ENCODE measurements around the gene KCNH8. TPM values are rescaled to one million over a fixed set of nuclear protein-coding genes. Genes with fewer than 3 reads are reported as not detected.

KCNH8 gene
- polyA plus RNA-seq, 1 donor from 2014 or later, result 28.9 TPM

GRCh38 chr3:19396726-19397125 lies 248.4 kb downstream of the KCNH8 start:
- H4K20me1 ChIP-seq (ENCODE audit: insufficient read depth), result no peaks in the 10 kb centered on the region
- H3K36me3 ChIP-seq (ENCODE audit: insufficient read depth, low read length), result no peaks in the 10 kb centered on the region
- no peaks in the 10 kb centered on the region for H3K79me2 ChIP-seq (replicated peaks; ENCODE audit: insufficient read depth, low read length)
- H3K27ac ChIP-seq (ENCODE audit: low read length), result no peak overlapping the region
- no peak overlapping the region for H3K9ac ChIP-seq (ENCODE audit: low read length)
- H3K27me3 ChIP-seq (ENCODE audit: insufficient read depth, low read depth, low read length), result no peaks in the 10 kb centered on the region
- no peaks in the 10 kb centered on the region for H3K9me3 ChIP-seq (ENCODE audit: low read length)
- H3F3A ChIP-seq (ENCODE audit: insufficient read depth, low read length, poor library complexity, severe bottlenecking), result no peaks in the 10 kb centered on the region
- H2AFZ ChIP-seq (ENCODE audit: low read depth, low read length), result no peak overlapping the region
- no peak overlapping the region for H3K4me3 ChIP-seq (ENCODE audit: low read length)
- TF ChIP-seq REST (IDR thresholded peaks at IDR 0.05; ENCODE audit: borderline replicate concordance), result no peak
- TF ChIP-seq TAF1 (IDR thresholded peaks at IDR 0.05; ENCODE audit: low read depth), result no peak
- TF ChIP-seq RAD21 (conservative IDR thresholded peaks at IDR 0.05), result no peak
- no peak for TF ChIP-seq MXI1 (conservative IDR thresholded peaks at IDR 0.05; ENCODE audit: poor library complexity, severe bottlenecking)
- no peak overlapping the region for H3K4me2 ChIP-seq (ENCODE audit: low read length)
- no peaks in the 10 kb centered on the region for H3K9me2 ChIP-seq (ENCODE audit: insufficient read depth, low read length)

- no peaks in the 10 kb centered on the region for H3K36me3 ChIP-seq (ENCODE audit: insufficient read depth, low read length)
- H3K9me2 ChIP-seq (ENCODE audit: insufficient read depth, low read length), result no peaks in the 10 kb centered on the region
- no peak overlapping the region for H2AFZ ChIP-seq (ENCODE audit: low read depth, low read length)
- H3K4me3 ChIP-seq (ENCODE audit: low read length), result no peak overlapping the region
- H3K27me3 ChIP-seq (ENCODE audit: insufficient read depth, low read depth, low read length), result no peaks in the 10 kb centered on the region
- no peak overlapping the region for H3K4me2 ChIP-seq (ENCODE audit: low read length)
- H4K20me1 ChIP-seq (ENCODE audit: insufficient read depth), result no peaks in the 10 kb centered on the region
- H3K9ac ChIP-seq (ENCODE audit: low read length), result no peak overlapping the region
- H3K79me2 ChIP-seq (replicated peaks; ENCODE audit: insufficient read depth, low read length), result no peaks in the 10 kb centered on the region
- no peaks in the 10 kb centered on the region for H3F3A ChIP-seq (ENCODE audit: insufficient read depth, low read length, poor library complexity, severe bottlenecking)
- no peak for TF ChIP-seq MXI1 (conservative IDR thresholded peaks at IDR 0.05; ENCODE audit: poor library complexity, severe bottlenecking)
- no peak for TF ChIP-seq POLR2AphosphoS5 (IDR thresholded peaks at IDR 0.05)
- no peak for TF ChIP-seq TAF1 (IDR thresholded peaks at IDR 0.05; ENCODE audit: low read depth)
- no peak for TF ChIP-seq EZH2 (IDR thresholded peaks at IDR 0.05; ENCODE audit: borderline replicate concordance, insufficient read depth, low read length, poor library complexity, severe bottlenecking)
- no peak for TF ChIP-seq REST (IDR thresholded peaks at IDR 0.05; ENCODE audit: borderline replicate concordance)
- TF ChIP-seq SMC3 (conservative IDR thresholded peaks at IDR 0.05; ENCODE audit: poor library complexity), result no peak
- H3K27ac ChIP-seq (ENCODE audit: low read length), result no peak overlapping the region
- no peaks in the 10 kb centered on the region for H3K9me3 ChIP-seq (ENCODE audit: low read length)
Observed at GRCh38 chr3:19399356-19399755, 251.0 kb downstream of the KCNH8 start.
